Ovary (tissue), 9 donors: Measurements from ENCODE around the gene KYNU. TPM values are rescaled to one million over a fixed set of nuclear protein-coding genes. Genes with fewer than 3 reads are reported as not detected.

ENCODE experiments used
- DNase-seq, 5 donors: peaks; one replicate each; pipeline ENCODE4 v3.0.0-alpha.2; 2019 to 2020
- H3K27ac ChIP-seq, 2 donors: fragments of 200-600 bp; one replicate each; pipeline versions ENCODE4 v1.5.1 to v1.8.0; 2019 to 2022
- H3K27me3 ChIP-seq: fragments of 200-600 bp; one replicate; pipeline ENCODE4 v1.8.0; 2022
- H3K36me3 ChIP-seq: fragments of 200-600 bp; sonication (generic); one replicate; pipeline ENCODE4 v1.5.1; 2019
- H3K4me1 ChIP-seq: one replicate; pipeline ENCODE4 v1.8.1; 2013; ENCODE audit warnings: mild to moderate bottlenecking, moderate library complexity; ENCODE audit not compliant: insufficient read depth
- H3K4me3 ChIP-seq: fragments of 200-600 bp; sonication (generic); one replicate; pipeline ENCODE4 v1.5.1; 2017
- H3K9me3 ChIP-seq, 2 donors: fragments of 200-600 bp in 1 of 2; sonication (generic) in 1 of 2; one replicate each; pipeline versions ENCODE4 v1.5.1 to v1.8.1; 2013 to 2019; ENCODE audit warnings: mild to moderate bottlenecking in 1 of 2, moderate library complexity in 1 of 2
- CTCF ChIP-seq, 3 donors: fragments of 450-650 bp in 2 of 3; fragments of 200-600 bp in 1 of 3; IDR thresholded peaks; one replicate each; pipeline versions ENCODE4 v1.5.1 to v1.8.0; 2016 to 2022; ENCODE audit warnings: antibody characterized with exemption in 3 of 3, mild to moderate bottlenecking in 1 of 3
- EP300 ChIP-seq: sonication (generic); formaldehyde crosslinking; IDR thresholded peaks from one replicate; pipeline ENCODE4 v1.6.1; 2017; ENCODE audit warnings: antibody characterized with exemption
- POLR2A ChIP-seq: fragments of 450-650 bp; IDR thresholded peaks from one replicate; pipeline ENCODE4 v1.6.1; 2017; ENCODE audit warnings: antibody characterized with exemption, mild to moderate bottlenecking, moderate library complexity
- WGBS, 3 donors: extraction: QIAGEN DNeasy Blood & Tissue Kit in 1 of 3; methylation state at CpG; one replicate each; pipeline versions ENCODE4 v1.1.5 to v1.1.7; 2013 to 2017; 5-methylcytosine and 5-hydroxymethylcytosine counted together
- intact Hi-C, 4 donors: fragments of 100-400 bp; cut with DNase I; formaldehyde crosslinking; loops; one replicate each; pipeline versions ENCODE4 v1.11.0 to v1.15.1; 2022 to 2023
- polyA plus RNA-seq, 2 donors: library from polyadenylated mRNA; stranded (reverse); fragments of 200-250 nt in 1 of 2; fragments of 350-450 nt in 1 of 2; fragmentation: Illumina TruSeq in 1 of 2; extraction: RNeasy Lipid Tissue Mini Kit (QIAGEN cat#74804) in 1 of 2; gene quantifications; one replicate each; pipeline ENCODE4 v1.2.3, GENCODE V29; 2013 to 2014
- total RNA-seq, 7 donors: library from RNA; depleted of rRNA in 2 of 7; stranded (reverse); fragments of >200 nt in 2 of 7; fragmentation: NEBNext Ultra II Directional in 3 of 7; extraction: Animal tissue kit (Norgen Biotek cat#: 25700) in 3 of 7; gene quantifications; one replicate each; pipeline versions ENCODE4 v1.1.0 to v1.2.4, GENCODE V29; 2016 to 2023
- donor health status: DM: no; HTN: no; CAD: no; lungs with moderate emphysema.
- donor health status: DM: no; HTN: no; CAD: no.
- donor health status: Bipolar disorder and iron deficiency.
- donor health status: DM: yes; HTN: yes; CAD: no.
- donor health status: DM: no; HTN: no; CAD: no.
- donor health status: DM: yes; HTN: yes; CAD: no.

KYNU gene
- total and polyA plus RNA-seq, 9 donors, result 0.40 to 3.2 (median 0.74) TPM

GRCh38 chr2:142965443-142965842, 88.0 kb downstream of the KYNU start:
- intact Hi-C loops, result no loop called here
- DNase-seq, result no peak
- Histone ChIP-seq H3K27me3 (no peaks in the 10 kb centered on the region), H3K36me3 (no peaks in the 10 kb centered on the region), H3K9me3 (no peaks in the 10 kb centered on the region), H3K27ac (no peak overlapping the region), H3K4me3 (no peak overlapping the region), H3K4me1 (no peaks in the 10 kb centered on the region)
- WGBS, 3 donors, result 78 to 92% (median 83%) methylated on average over 1 of the region's 1 CpG
- TF ChIP-seq POLR2A (no peak), EP300 (no peak), CTCF (IDR thresholded peaks at IDR 0.05) (no peak)

GRCh38 chr2:142966284-142966683, 88.8 kb downstream of the KYNU start:
- H3K4me3 ChIP-seq, result no peak overlapping the region
- H3K27ac ChIP-seq, result no peak overlapping the region
- TF ChIP-seq CTCF (IDR thresholded peaks at IDR 0.05), result no peak
- no peaks in the 10 kb centered on the region for H3K27me3 ChIP-seq
- H3K36me3 ChIP-seq, result no peaks in the 10 kb centered on the region
- no peak for DNase-seq
- no peaks in the 10 kb centered on the region for H3K9me3 ChIP-seq
- H3K4me1 ChIP-seq, result no peaks in the 10 kb centered on the region
- intact Hi-C loops, result no loop called here

- no peaks in the 10 kb centered on the region for H3K9me3 ChIP-seq
- no peak overlapping the region for H3K27ac ChIP-seq
- no peak for DNase-seq
- no peaks in the 10 kb centered on the region for H3K4me1 ChIP-seq
- TF ChIP-seq CTCF (IDR thresholded peaks at IDR 0.05), result no peak
- TF ChIP-seq EP300, result no peak
- TF ChIP-seq POLR2A, result no peak
- H3K27me3 ChIP-seq, result no peaks in the 10 kb centered on the region
- H3K4me3 ChIP-seq, result no peak overlapping the region
- intact Hi-C loops, result no loop called here
- 15 to 28% (median 19%) methylated on average over 1 of the region's 1 CpG for WGBS, 3 donors
- no peaks in the 10 kb centered on the region for H3K36me3 ChIP-seq
Measured at GRCh38 chr2:142967060-142967459, 89.6 kb downstream of the KYNU start.

- Histone ChIP-seq H3K4me3 (no peak overlapping the region), H3K27me3 (no peaks in the 10 kb centered on the region), H3K36me3 (no peaks in the 10 kb centered on the region), H3K27ac (no peak overlapping the region), H3K4me1 (no peaks in the 10 kb centered on the region), H3K9me3 (no peaks in the 10 kb centered on the region)
- TF ChIP-seq CTCF (IDR thresholded peaks at IDR 0.05) (no peak), POLR2A (no peak), EP300 (no peak)
- intact Hi-C loops, result no loop called here
- DNase-seq, result no peak
- 57 to 67% (median 62%) methylated on average over 4 of the region's 4 CpGs for WGBS, 3 donors
Measured at GRCh38 chr2:142973160-142973821, 95.8 kb downstream of the KYNU start.
